ENCODE measurements around the gene KXD1. TPM values are rescaled to one million over a fixed set of nuclear protein-coding genes. Genes with fewer than 3 reads are reported as not detected.

Gene KXD1
- total RNA-seq, 1 donor from 2014 or later = 128 TPM

- Mint-ChIP-seq H3K27ac (peak overlapping the region; percentile 86), H3K9me3 (no peaks in the 10 kb centered on the region), H3K27me3 (ENCODE audit: insufficient read depth) (no peaks in the 10 kb centered on the region), H3K4me3 (peak overlapping the region; percentile 92), H3K4me1 (ENCODE audit: low read depth) (peaks cover 27% of the 10 kb centered on the region), H3K36me3 (ENCODE audit: low read depth) (peaks cover 13% of the 10 kb centered on the region)
- intact Hi-C loops (cut with micrococcal nuclease) = loop anchor here (5.0 kb wide), 1 partner anchor 349 kb away; the partner anchor contains the start of gene MPV17L2
- DNase-seq (ENCODE audit: low spot score) = no peak
Observed at GRCh38 chr19:18541258-18541991, 16.2 kb upstream of the KXD1 start.

GRCh38 chr19:18541992-18542940 lies 15.4 kb upstream of the KXD1 start:
- no peak for DNase-seq (ENCODE audit: low spot score)
- H3K9me3 Mint-ChIP-seq = no peaks in the 10 kb centered on the region
- peak overlapping the region; percentile 86 for H3K27ac Mint-ChIP-seq
- peaks cover 10% of the 10 kb centered on the region for H3K36me3 Mint-ChIP-seq (ENCODE audit: low read depth)
- peaks cover 27% of the 10 kb centered on the region for H3K4me1 Mint-ChIP-seq (ENCODE audit: low read depth)
- intact Hi-C loops (cut with micrococcal nuclease) = loop anchor here (5.0 kb wide), 1 partner anchor 350 kb away; the partner anchor contains the start of gene MPV17L2
- H3K4me3 Mint-ChIP-seq = peak overlapping the region; percentile 92
- H3K27me3 Mint-ChIP-seq (ENCODE audit: insufficient read depth) = no peaks in the 10 kb centered on the region

GRCh38 chr19:18542941-18543813 lies 14.5 kb upstream of the KXD1 start, which contains the start of gene FKBP8:
Gene FKBP8, minus strand, starts transcription at chr19:18543573. Its CDS starts 1,603 bp downstream, at chr19:18541970.
- Mint-ChIP-seq H3K36me3 (ENCODE audit: low read depth) (peaks cover 6% of the 10 kb centered on the region), H3K27me3 (ENCODE audit: insufficient read depth) (peaks cover 4% of the 10 kb centered on the region), H3K27ac (peak within 1 kb of the TSS; percentile 99), H3K9me3 (no peaks in the 10 kb centered on the region), H3K4me3 (peak within 1 kb of the TSS; percentile 92), H3K4me1 (ENCODE audit: low read depth) (peaks cover 27% of the 10 kb centered on the region)
- DNase-seq (ENCODE audit: low spot score) = peak; percentile 92
- intact Hi-C loops (cut with micrococcal nuclease) = loop anchor here (5.0 kb wide), 1 partner anchor 351 kb away; the partner anchor contains the start of gene MPV17L2

- peak overlapping the region; percentile 99 for H3K27ac Mint-ChIP-seq
- intact Hi-C loops (cut with micrococcal nuclease) = loop anchor here (1.0 to 5.0 kb wide), 6 partner anchors 13 to 352 kb away; partner anchors contain the start of genes ELL, KLHL26, KXD1 and MPV17L2
- H3K9me3 Mint-ChIP-seq = no peaks in the 10 kb centered on the region
- peaks cover 6% of the 10 kb centered on the region for H3K36me3 Mint-ChIP-seq (ENCODE audit: low read depth)
- H3K4me3 Mint-ChIP-seq = peak overlapping the region; percentile 92
- peaks cover 7% of the 10 kb centered on the region for H3K27me3 Mint-ChIP-seq (ENCODE audit: insufficient read depth)
- peaks cover 27% of the 10 kb centered on the region for H3K4me1 Mint-ChIP-seq (ENCODE audit: low read depth)
- peak; percentile 81 for DNase-seq (ENCODE audit: low spot score)
Observed at GRCh38 chr19:18543814-18544475, 13.7 kb upstream of the KXD1 start.

- Mint-ChIP-seq H3K9me3 (no peaks in the 10 kb centered on the region), H3K36me3 (ENCODE audit: low read depth) (no peaks in the 10 kb centered on the region), H3K27ac (no peak overlapping the region), H3K27me3 (ENCODE audit: insufficient read depth) (peaks cover 10% of the 10 kb centered on the region), H3K4me3 (no peak overlapping the region), H3K4me1 (ENCODE audit: low read depth) (no peaks in the 10 kb centered on the region)
- intact Hi-C loops (cut with micrococcal nuclease) = no loop called here
- no peak for DNase-seq (ENCODE audit: low spot score)
Observed at GRCh38 chr19:18551631-18552030, 6.0 kb upstream of the KXD1 start.

GRCh38 chr19:18558202-18558555 lies 509 bp downstream of the KXD1 start:
- Mint-ChIP-seq H3K27ac (peak overlapping the region; percentile 92), H3K4me1 (ENCODE audit: low read depth) (peaks cover 20% of the 10 kb centered on the region), H3K4me3 (peak overlapping the region; percentile 93), H3K27me3 (ENCODE audit: insufficient read depth) (no peaks in the 10 kb centered on the region), H3K9me3 (no peaks in the 10 kb centered on the region), H3K36me3 (ENCODE audit: low read depth) (peaks cover 16% of the 10 kb centered on the region)
- no peak for DNase-seq (ENCODE audit: low spot score)
- intact Hi-C loops (cut with micrococcal nuclease) = loop anchor here (5.0 kb wide), 2 partner anchors 274 to 634 kb away; partner anchors contain the start of genes BORCS8, RFXANK and UPF1

GRCh38 chr19:18558604-18559003 lies 934 bp downstream of the KXD1 start:
- no peaks in the 10 kb centered on the region for H3K9me3 Mint-ChIP-seq
- intact Hi-C loops (cut with micrococcal nuclease) = loop anchor here (5.0 kb wide), 2 partner anchors 274 to 634 kb away; partner anchors contain the start of genes BORCS8, RFXANK and UPF1
- no peak for DNase-seq (ENCODE audit: low spot score)
- H3K36me3 Mint-ChIP-seq (ENCODE audit: low read depth) = peaks cover 18% of the 10 kb centered on the region
- H3K27ac Mint-ChIP-seq = peak overlapping the region; percentile 92
- H3K27me3 Mint-ChIP-seq (ENCODE audit: insufficient read depth) = no peaks in the 10 kb centered on the region
- H3K4me1 Mint-ChIP-seq (ENCODE audit: low read depth) = peaks cover 20% of the 10 kb centered on the region
- H3K4me3 Mint-ChIP-seq = peak overlapping the region; percentile 93

GRCh38 chr19:18559685-18560084 lies 2.0 kb downstream of the KXD1 start:
- no peaks in the 10 kb centered on the region for H3K9me3 Mint-ChIP-seq
- peak overlapping the region; percentile 55 for H3K27ac Mint-ChIP-seq
- intact Hi-C loops (cut with micrococcal nuclease) = loop anchor here (5.0 kb wide), 2 partner anchors 273 to 633 kb away; partner anchors contain the start of genes BORCS8, RFXANK and UPF1
- peaks cover 24% of the 10 kb centered on the region for H3K36me3 Mint-ChIP-seq (ENCODE audit: low read depth)
- H3K4me1 Mint-ChIP-seq (ENCODE audit: low read depth) = peaks cover 20% of the 10 kb centered on the region
- no peak for DNase-seq (ENCODE audit: low spot score)
- no peaks in the 10 kb centered on the region for H3K27me3 Mint-ChIP-seq (ENCODE audit: insufficient read depth)
- H3K4me3 Mint-ChIP-seq = peak overlapping the region; percentile 93

GRCh38 chr19:18562086-18562485 lies 4.4 kb downstream of the KXD1 start:
- intact Hi-C loops (cut with micrococcal nuclease) = no loop called here
- no peak for DNase-seq (ENCODE audit: low spot score)
- Mint-ChIP-seq H3K27me3 (ENCODE audit: insufficient read depth) (no peaks in the 10 kb centered on the region), H3K36me3 (ENCODE audit: low read depth) (peaks cover 25% of the 10 kb centered on the region), H3K4me1 (ENCODE audit: low read depth) (peaks cover 20% of the 10 kb centered on the region), H3K27ac (no peak overlapping the region), H3K9me3 (no peaks in the 10 kb centered on the region), H3K4me3 (no peak overlapping the region)

- Mint-ChIP-seq H3K27ac (no peak overlapping the region), H3K27me3 (ENCODE audit: insufficient read depth) (no peaks in the 10 kb centered on the region), H3K4me1 (ENCODE audit: low read depth) (peaks cover 6% of the 10 kb centered on the region), H3K4me3 (no peak overlapping the region), H3K9me3 (no peaks in the 10 kb centered on the region), H3K36me3 (ENCODE audit: low read depth) (peaks cover 32% of the 10 kb centered on the region)
- DNase-seq (ENCODE audit: low spot score) = no peak
- intact Hi-C loops (cut with micrococcal nuclease) = no loop called here
Observed at GRCh38 chr19:18566953-18567352, 9.3 kb downstream of the KXD1 start.

GRCh38 chr19:18568367-18568766 lies 10.7 kb downstream of the KXD1 start:
- no peak for DNase-seq (ENCODE audit: low spot score)
- H3K27ac Mint-ChIP-seq = no peak overlapping the region
- H3K27me3 Mint-ChIP-seq (ENCODE audit: insufficient read depth) = no peaks in the 10 kb centered on the region
- peaks cover 18% of the 10 kb centered on the region for H3K4me1 Mint-ChIP-seq (ENCODE audit: low read depth)
- no peak overlapping the region for H3K4me3 Mint-ChIP-seq
- intact Hi-C loops (cut with micrococcal nuclease) = no loop called here
- H3K36me3 Mint-ChIP-seq (ENCODE audit: low read depth) = peaks cover 37% of the 10 kb centered on the region
- H3K9me3 Mint-ChIP-seq = no peaks in the 10 kb centered on the region

Measured in activated T-helper 1 cell treated with anti-CD3 and anti-CD28 coated beads, Interleukin-12 subunit alpha, Interleukin-12 subunit beta, Interleukin-2, Interleukin-4 antibody, amounts not matched to agents 30 ng/mL and 10 ng/mL and 1 ng/mL, durations not matched to agents 14 hours and 24 hours and 36 hours (primary cell).